Measurements from ENCODE around the gene MYH16.

GRCh38 chr7:99357701-99358490, 85.3 kb downstream of the MYH16 start:
- TF ChIP-seq CTCF (IDR thresholded peaks at IDR 0.05; ENCODE audit: poor library complexity, severe bottlenecking) (no peak), SMC3 (conservative IDR thresholded peaks at IDR 0.05; ENCODE audit: poor library complexity) (no peak), RAD21 (conservative IDR thresholded peaks at IDR 0.05) (no peak)

Measured in neural cell (in vitro differentiated cells).